GM18499 (cell line): Measurements from ENCODE around the gene PUSL1.

ENCODE experiments used
- ATAC-seq: cut with Tn5 transposase; IDR thresholded peaks from one replicate; pipeline ENCODE4 v1.9.1; 2021; ENCODE audit warnings: moderate number of reproducible peaks; ENCODE audit not compliant: insufficient read depth, unreplicated experiment

PUSL1 gene

GRCh38 chr1:1348420-1349255 lies 40.2 kb downstream of the PUSL1 start:
- ATAC-seq = no peak

- no peak for ATAC-seq
Measured at GRCh38 chr1:1349256-1350012, 41.0 kb downstream of the PUSL1 start, which contains the start of gene DVL1. DVL1 (minus strand) TSS chr1:1349418; CDS start chr1:1349065, 353 bp downstream.

- no peak for ATAC-seq
Measured at GRCh38 chr1:1351511-1352427, 43.4 kb downstream of the PUSL1 start.

GRCh38 chr1:1352786-1353388 lies 44.5 kb downstream of the PUSL1 start:
- ATAC-seq = no peak

- ATAC-seq = no peak
Measured at GRCh38 chr1:1353389-1354151, 45.2 kb downstream of the PUSL1 start.

- ATAC-seq = no peak
Measured at GRCh38 chr1:1354271-1355247, 46.2 kb downstream of the PUSL1 start.

GRCh38 chr1:1355416-1355815 lies 47.0 kb downstream of the PUSL1 start:
- ATAC-seq = no peak

GRCh38 chr1:1356166-1356795 lies 47.9 kb downstream of the PUSL1 start:
- ATAC-seq = no peak

GRCh38 chr1:1356796-1357401 lies 48.5 kb downstream of the PUSL1 start:
- no peak for ATAC-seq

GRCh38 chr1:1357871-1358432 lies 49.6 kb downstream of the PUSL1 start:
- ATAC-seq = no peak

GRCh38 chr1:1358433-1359271 lies 50.3 kb downstream of the PUSL1 start, which contains the start of gene MXRA8:
MXRA8 (minus strand) TSS chr1:1358555; CDS start chr1:1358504, 51 bp downstream.
- ATAC-seq = no peak

GRCh38 chr1:1359308-1359663 lies 50.9 kb downstream of the PUSL1 start:
- no peak for ATAC-seq

GRCh38 chr1:1359664-1360468 lies 51.5 kb downstream of the PUSL1 start:
- ATAC-seq = no peak

GRCh38 chr1:1360506-1361169 lies 52.2 kb downstream of the PUSL1 start:
- ATAC-seq = no peak
